ENCODE measurements around the gene PRSS23.
"Not testable (repeated sequence)": the region's sequence is repeated elsewhere in the genome, so short reads cannot be mapped to it uniquely, and the experiment has no call there.

The PRSS23 gene

GRCh38 chr11:86814775-86815174 lies 14.4 kb downstream of the PRSS23 start:
- peaks cover 28% of the 10 kb centered on the region for H3K4me1 ChIP-seq (ENCODE audit: insufficient read depth, low read length)
- no peaks in the 10 kb centered on the region for H3K36me3 ChIP-seq (ENCODE audit: insufficient read depth, low read length)

GRCh38 chr11:86815726-86816125 lies 15.4 kb downstream of the PRSS23 start:
- Histone ChIP-seq H3K9ac (ENCODE audit: low read depth, low read length) (no peak overlapping the region), H3K9me3 (ENCODE audit: control insufficient read depth, insufficient read depth, low read length) (no peaks in the 10 kb centered on the region), H3K36me3 (ENCODE audit: insufficient read depth, low read length) (no peaks in the 10 kb centered on the region), H3K4me1 (ENCODE audit: insufficient read depth, low read length) (peaks cover 23% of the 10 kb centered on the region)

More at GRCh38 chr11:86814775-86815174, 14.4 kb downstream of the PRSS23 start:
- no peak overlapping the region for H3K9ac ChIP-seq (ENCODE audit: low read depth, low read length)
- H3K9me3 ChIP-seq (ENCODE audit: control insufficient read depth, insufficient read depth, low read length) = no peaks in the 10 kb centered on the region

- Histone ChIP-seq H3K9ac (ENCODE audit: low read depth, low read length) (no peak overlapping the region), H3K36me3 (ENCODE audit: insufficient read depth, low read length) (no peaks in the 10 kb centered on the region), H3K4me1 (ENCODE audit: insufficient read depth, low read length) (peaks cover 17% of the 10 kb centered on the region)
These were observed 15.9 kb downstream of the PRSS23 start for GRCh38 chr11:86816251-86816726.

GRCh38 chr11:86818462-86819192 lies 18.3 kb downstream of the PRSS23 start:
- Histone ChIP-seq H3K36me3 (ENCODE audit: insufficient read depth, low read length) (no peaks in the 10 kb centered on the region), H3K9ac (ENCODE audit: low read depth, low read length) (no peak overlapping the region), H3K4me1 (ENCODE audit: insufficient read depth, low read length) (peaks cover 6% of the 10 kb centered on the region; the same call in 1 of the 2 replicates), H3K9me3 (ENCODE audit: control insufficient read depth, insufficient read depth, low read length) (no peaks in the 10 kb centered on the region)

More at GRCh38 chr11:86816251-86816726, 15.9 kb downstream of the PRSS23 start:
- no peaks in the 10 kb centered on the region for H3K9me3 ChIP-seq (ENCODE audit: control insufficient read depth, insufficient read depth, low read length)

- not testable (repeated sequence) for H3K36me3 ChIP-seq (ENCODE audit: insufficient read depth, low read length); H3K9me3 ChIP-seq (ENCODE audit: control insufficient read depth, insufficient read depth, low read length); H3K9ac ChIP-seq (ENCODE audit: low read depth, low read length); H3K4me1 ChIP-seq (ENCODE audit: insufficient read depth, low read length)
These were observed 23.8 kb downstream of the PRSS23 start for GRCh38 chr11:86824139-86824538.

GRCh38 chr11:86834376-86834775 lies 34.0 kb downstream of the PRSS23 start:
- H3K9me3 ChIP-seq (ENCODE audit: control insufficient read depth, insufficient read depth, low read length); H3K36me3 ChIP-seq (ENCODE audit: insufficient read depth, low read length); H3K4me1 ChIP-seq (ENCODE audit: insufficient read depth, low read length); H3K9ac ChIP-seq (ENCODE audit: low read depth, low read length): not testable (repeated sequence)

- not testable (repeated sequence) for H3K36me3 ChIP-seq (ENCODE audit: insufficient read depth, low read length); H3K4me1 ChIP-seq (ENCODE audit: insufficient read depth, low read length); H3K9me3 ChIP-seq (ENCODE audit: control insufficient read depth, insufficient read depth, low read length); H3K9ac ChIP-seq (ENCODE audit: low read depth, low read length)
These were observed 44.6 kb downstream of the PRSS23 start for GRCh38 chr11:86844762-86845508.

GRCh38 chr11:86848132-86848531 lies 47.8 kb downstream of the PRSS23 start:
- Histone ChIP-seq H3K9ac (ENCODE audit: low read depth, low read length) (no peak overlapping the region), H3K9me3 (ENCODE audit: control insufficient read depth, insufficient read depth, low read length) (no peaks in the 10 kb centered on the region), H3K4me1 (ENCODE audit: insufficient read depth, low read length) (peaks cover 8% of the 10 kb centered on the region; the same call in 1 of the 2 replicates), H3K36me3 (ENCODE audit: insufficient read depth, low read length) (no peaks in the 10 kb centered on the region)

GRCh38 chr11:86849679-86850078 lies 49.3 kb downstream of the PRSS23 start:
- no peaks in the 10 kb centered on the region for H3K9me3 ChIP-seq (ENCODE audit: control insufficient read depth, insufficient read depth, low read length)
- peaks cover 8% of the 10 kb centered on the region; the same call in 1 of the 2 replicates for H3K4me1 ChIP-seq (ENCODE audit: insufficient read depth, low read length)
- H3K36me3 ChIP-seq (ENCODE audit: insufficient read depth, low read length) = no peaks in the 10 kb centered on the region
- H3K9ac ChIP-seq (ENCODE audit: low read depth, low read length) = no peak overlapping the region
